Fibroblast of mammary gland (primary cell): ENCODE data around the gene TPM2.
A peak's percentile ranks its signal among the peaks of the same experiment; 100 is the strongest.

Source experiments
- DNase-seq: peaks from one replicate; pipeline ENCODE4 v3.0.0-alpha.2; 2010; ENCODE audit warnings: low read depth
- H3K4me3 ChIP-seq: 2 replicates; pipeline ENCODE4 v1.5.1; 2011; ENCODE audit warnings: low read depth, mild to moderate bottlenecking, low read length, moderate library complexity; ENCODE audit not compliant: control insufficient read depth
- CTCF ChIP-seq: conservative IDR thresholded peaks from 2 replicates; pipeline ENCODE4 v1.5.1; 2011; ENCODE audit warnings: low read depth, low read length, inconsistent platforms; ENCODE audit not compliant: control insufficient read depth, insufficient read depth

TPM2 gene

GRCh38 chr9:35674025-35674361 is 15.7 kb downstream of the TPM2 start:
- no peak for DNase-seq
- no peak for TF ChIP-seq CTCF
- H3K4me3 ChIP-seq = no peak overlapping the region

GRCh38 chr9:35673132-35674024 is 16.3 kb downstream of the TPM2 start, which contains the start of gene CA9:
TSS of gene CA9 (plus strand) at chr9:35673928. CDS start at chr9:35673960, 32 bp downstream.
- no peak within 1 kb of the TSS for H3K4me3 ChIP-seq
- DNase-seq = no peak
- TF ChIP-seq CTCF = no peak

- DNase-seq = peak; percentile 74
- H3K4me3 ChIP-seq = no peak overlapping the region
- no peak for TF ChIP-seq CTCF
Measured at GRCh38 chr9:35669331-35670145, 20.2 kb downstream of the TPM2 start.

GRCh38 chr9:35667939-35668338 is 21.8 kb downstream of the TPM2 start:
- DNase-seq = no peak
- no peak overlapping the region for H3K4me3 ChIP-seq
- TF ChIP-seq CTCF = no peak

GRCh38 chr9:35666549-35666948 is 23.2 kb downstream of the TPM2 start:
- no peak for DNase-seq
- TF ChIP-seq CTCF = no peak
- H3K4me3 ChIP-seq = no peak overlapping the region

GRCh38 chr9:35666045-35666444 is 23.7 kb downstream of the TPM2 start:
- no peak overlapping the region for H3K4me3 ChIP-seq
- no peak for DNase-seq
- no peak for TF ChIP-seq CTCF
